DMS79 treated with DMSO at 0.1 percent for 48 hours (cell line): ENCODE data around the gene ANKZF1.
"Not testable (repeated sequence)": the region's sequence is repeated elsewhere in the genome, so short reads cannot be mapped to it uniquely, and the experiment has no call there.

Experiments used
- DNase-seq: peaks from one replicate; lab custom pipeline; 2025; lab: John Stamatoyannopoulos, UW

Gene ANKZF1

GRCh38 chr2:219254590-219255201 lies 25.1 kb downstream of the ANKZF1 start:
- DNase-seq, result no peak

GRCh38 chr2:219258942-219259341 lies 29.3 kb downstream of the ANKZF1 start:
- not testable (repeated sequence) for DNase-seq

- DNase-seq, result no peak
Measured at GRCh38 chr2:219261024-219261855, 31.6 kb downstream of the ANKZF1 start.

GRCh38 chr2:219266232-219266631 lies 36.6 kb downstream of the ANKZF1 start:
- no peak for DNase-seq

GRCh38 chr2:219266886-219267285 lies 37.3 kb downstream of the ANKZF1 start:
- no peak for DNase-seq

GRCh38 chr2:219268294-219268693 lies 38.7 kb downstream of the ANKZF1 start:
- DNase-seq, result no peak

GRCh38 chr2:219269362-219270054 lies 39.9 kb downstream of the ANKZF1 start:
- peak; percentile 89 for DNase-seq

- DNase-seq, result no peak
Measured at GRCh38 chr2:219270055-219270372, 40.4 kb downstream of the ANKZF1 start.

GRCh38 chr2:219271021-219271420 lies 41.4 kb downstream of the ANKZF1 start:
- DNase-seq, result no peak

GRCh38 chr2:219272356-219272755 lies 42.8 kb downstream of the ANKZF1 start:
- no peak for DNase-seq

GRCh38 chr2:219272995-219273394 lies 43.4 kb downstream of the ANKZF1 start:
- no peak for DNase-seq

- DNase-seq, result no peak
Measured at GRCh38 chr2:219273937-219274336, 44.3 kb downstream of the ANKZF1 start.

GRCh38 chr2:219274361-219274921 lies 44.8 kb downstream of the ANKZF1 start:
- DNase-seq, result no peak

GRCh38 chr2:219277703-219278654 lies 48.4 kb downstream of the ANKZF1 start:
- DNase-seq, result peak; percentile 83

GRCh38 chr2:219278655-219279150 lies 49.1 kb downstream of the ANKZF1 start:
- DNase-seq, result no peak

GRCh38 chr2:219279151-219279915 lies 49.7 kb downstream of the ANKZF1 start, which contains the start of gene DNAJB2:
Gene DNAJB2, plus strand, starts transcription at chr2:219279366. Its CDS starts 468 bp downstream, at chr2:219279834.
- peak; percentile 88 for DNase-seq

- no peak for DNase-seq
Measured at GRCh38 chr2:219279916-219280516, 50.4 kb downstream of the ANKZF1 start.

- no peak for DNase-seq
Measured at GRCh38 chr2:219280651-219281050, 51.0 kb downstream of the ANKZF1 start.

GRCh38 chr2:219281588-219281987 lies 52.0 kb downstream of the ANKZF1 start:
- DNase-seq, result no peak

GRCh38 chr2:219282375-219282774 lies 52.8 kb downstream of the ANKZF1 start:
- DNase-seq, result no peak
